ENCODE data around the gene MYH10. TPM values are rescaled to one million over a fixed set of nuclear protein-coding genes. Genes with fewer than 3 reads are reported as not detected.

The MYH10 gene
- polyA plus RNA-seq, 1 donor from 2014 or later: 61.1 TPM

GRCh38 chr17:8489841-8490240 lies 140.7 kb downstream of the MYH10 start:
- Histone ChIP-seq H3F3A (ENCODE audit: insufficient read depth, low read length, poor library complexity, severe bottlenecking) (no peaks in the 10 kb centered on the region), H2AFZ (ENCODE audit: low read depth, low read length) (no peak overlapping the region), H3K9me2 (ENCODE audit: insufficient read depth, low read length) (no peaks in the 10 kb centered on the region), H3K27me3 (ENCODE audit: insufficient read depth, low read depth, low read length) (no peaks in the 10 kb centered on the region), H3K9me3 (ENCODE audit: low read length) (no peaks in the 10 kb centered on the region), H3K27ac (ENCODE audit: low read length) (no peak overlapping the region), H4K20me1 (ENCODE audit: insufficient read depth) (no peaks in the 10 kb centered on the region), H3K4me2 (ENCODE audit: low read length) (no peak overlapping the region), H3K9ac (ENCODE audit: low read length) (no peak overlapping the region), H3K79me2 (replicated peaks; ENCODE audit: insufficient read depth, low read length) (no peaks in the 10 kb centered on the region), H3K36me3 (ENCODE audit: insufficient read depth, low read length) (peaks cover 26% of the 10 kb centered on the region), H3K4me3 (ENCODE audit: low read length) (no peak overlapping the region)
- TF ChIP-seq EP300 (conservative IDR thresholded peaks at IDR 0.05; ENCODE audit: poor library complexity, severe bottlenecking) (no peak), SMC3 (conservative IDR thresholded peaks at IDR 0.05; ENCODE audit: poor library complexity) (no peak), TAF1 (IDR thresholded peaks at IDR 0.05; ENCODE audit: low read depth) (no peak), MXI1 (conservative IDR thresholded peaks at IDR 0.05; ENCODE audit: poor library complexity, severe bottlenecking) (no peak), RAD21 (conservative IDR thresholded peaks at IDR 0.05) (no peak), POLR2AphosphoS5 (IDR thresholded peaks at IDR 0.05) (no peak), REST (IDR thresholded peaks at IDR 0.05; ENCODE audit: borderline replicate concordance) (no peak), CTCF (IDR thresholded peaks at IDR 0.05; ENCODE audit: poor library complexity, severe bottlenecking) (no peak), EZH2 (IDR thresholded peaks at IDR 0.05; ENCODE audit: borderline replicate concordance, insufficient read depth, low read length, poor library complexity, severe bottlenecking) (no peak)

- H3K9me2 ChIP-seq (ENCODE audit: insufficient read depth, low read length): no peaks in the 10 kb centered on the region
- peaks cover 31% of the 10 kb centered on the region for H3K36me3 ChIP-seq (ENCODE audit: insufficient read depth, low read length)
- H3K4me2 ChIP-seq (ENCODE audit: low read length): no peak overlapping the region
- no peak overlapping the region for H3K4me3 ChIP-seq (ENCODE audit: low read length)
- H3K27me3 ChIP-seq (ENCODE audit: insufficient read depth, low read depth, low read length): no peaks in the 10 kb centered on the region
- no peak overlapping the region for H3K9ac ChIP-seq (ENCODE audit: low read length)
- H3F3A ChIP-seq (ENCODE audit: insufficient read depth, low read length, poor library complexity, severe bottlenecking): no peaks in the 10 kb centered on the region
- no peak overlapping the region for H3K27ac ChIP-seq (ENCODE audit: low read length)
- no peaks in the 10 kb centered on the region for H3K79me2 ChIP-seq (replicated peaks; ENCODE audit: insufficient read depth, low read length)
- no peaks in the 10 kb centered on the region for H3K9me3 ChIP-seq (ENCODE audit: low read length)
- no peak overlapping the region for H2AFZ ChIP-seq (ENCODE audit: low read depth, low read length)
- no peaks in the 10 kb centered on the region for H4K20me1 ChIP-seq (ENCODE audit: insufficient read depth)
- no peak for TF ChIP-seq MXI1 (conservative IDR thresholded peaks at IDR 0.05; ENCODE audit: poor library complexity, severe bottlenecking)
- no peak for TF ChIP-seq POLR2AphosphoS5 (IDR thresholded peaks at IDR 0.05)
- no peak for TF ChIP-seq RAD21 (conservative IDR thresholded peaks at IDR 0.05)
- TF ChIP-seq TAF1 (IDR thresholded peaks at IDR 0.05; ENCODE audit: low read depth): no peak
- TF ChIP-seq EZH2 (IDR thresholded peaks at IDR 0.05; ENCODE audit: borderline replicate concordance, insufficient read depth, low read length, poor library complexity, severe bottlenecking): no peak
- no peak for TF ChIP-seq REST (IDR thresholded peaks at IDR 0.05; ENCODE audit: borderline replicate concordance)
- no peak for TF ChIP-seq EP300 (conservative IDR thresholded peaks at IDR 0.05; ENCODE audit: poor library complexity, severe bottlenecking)
- TF ChIP-seq SMC3 (conservative IDR thresholded peaks at IDR 0.05; ENCODE audit: poor library complexity): no peak
- TF ChIP-seq CTCF (IDR thresholded peaks at IDR 0.05; ENCODE audit: poor library complexity, severe bottlenecking): no peak
Observed at GRCh38 chr17:8488901-8489300, 141.6 kb downstream of the MYH10 start.

Measured in neural cell (in vitro differentiated cells).